ENCODE results near the gene MROH2A. TPM values are rescaled to one million over a fixed set of nuclear protein-coding genes. Genes with fewer than 3 reads are reported as not detected.
A peak's percentile ranks its signal among the peaks of the same experiment; 100 is the strongest.
"Not testable (repeated sequence)": the region's sequence is repeated elsewhere in the genome, so short reads cannot be mapped to it uniquely, and the experiment has no call there.

Gene MROH2A
- polyA plus RNA-seq, 6 donors from 2014 or later: not detected

GRCh38 chr2:233854241-233854981, 76.3 kb downstream of the MROH2A start, which contains the start of gene HJURP:
Gene HJURP, minus strand, starts transcription at chr2:233854535. Its CDS starts 35 bp downstream, at chr2:233854500.
- Mint-ChIP-seq H3K4me1 (peaks cover 8 to 20% (median 15%) of the 10 kb centered on the region in 3 donors), H3K9me3 (no peaks in the 10 kb centered on the region), H3K27me3 (peaks cover 0 to 18% (median 11%) of the 10 kb centered on the region in 3 donors), H3K4me3 (peak within 1 kb of the TSS; percentile 86 to 99 (median 94)), H3K36me3 (no peaks in the 10 kb centered on the region), H3K27ac (peak within 1 kb of the TSS in 4 of 6 donors; percentile 43 to 95 (median 67))
- DNase-seq (peak; percentile 88), ATAC-seq (ENCODE audit: low read depth in 2 of 2) (peak; percentile 98)

GRCh38 chr2:233855345-233855744, 77.2 kb downstream of the MROH2A start:
- H3K4me1 Mint-ChIP-seq: peaks cover 8 to 20% (median 15%) of the 10 kb centered on the region in 3 donors
- H3K27me3 Mint-ChIP-seq: peaks cover 0 to 18% (median 15%) of the 10 kb centered on the region in 3 donors
- H3K9me3 Mint-ChIP-seq: no peaks in the 10 kb centered on the region
- no peaks in the 10 kb centered on the region for H3K36me3 Mint-ChIP-seq
- peak overlapping the region in 7 of 8 donors; percentile 86 to 99 (median 95) for H3K4me3 Mint-ChIP-seq
- ATAC-seq (ENCODE audit: low read depth in 2 of 2): no peak
- DNase-seq: no peak
- peak overlapping the region in 1 of 6 donors; percentile 84 for H3K27ac Mint-ChIP-seq

GRCh38 chr2:233856184-233856583, 78.1 kb downstream of the MROH2A start:
- Mint-ChIP-seq H3K4me1 (peaks cover 8 to 20% (median 15%) of the 10 kb centered on the region in 3 donors), H3K4me3 (peak overlapping the region in 5 of 8 donors; percentile 6 to 88 (median 40)), H3K36me3 (no peaks in the 10 kb centered on the region), H3K9me3 (no peaks in the 10 kb centered on the region), H3K27me3 (peaks cover 0 to 18% (median 15%) of the 10 kb centered on the region in 3 donors), H3K27ac (peak overlapping the region in 1 of 6 donors; percentile 26)
- DNase-seq (no peak), ATAC-seq (ENCODE audit: low read depth in 2 of 2) (no peak)

GRCh38 chr2:233857511-233858141, 79.5 kb downstream of the MROH2A start:
- Mint-ChIP-seq H3K27ac (no peak overlapping the region), H3K36me3 (no peaks in the 10 kb centered on the region), H3K4me1 (peaks cover 8 to 20% (median 15%) of the 10 kb centered on the region in 3 donors), H3K27me3 (peaks cover 0 to 20% (median 14%) of the 10 kb centered on the region in 3 donors), H3K4me3 (peak overlapping the region in 1 of 8 donors; percentile 40), H3K9me3 (peaks cover 0 to 3% (median 0%) of the 10 kb centered on the region in 7 donors)
- DNase-seq: peak; percentile 18
- no peak for ATAC-seq (ENCODE audit: low read depth in 2 of 2)

GRCh38 chr2:233858331-233858730, 80.2 kb downstream of the MROH2A start:
- peaks cover 8 to 20% (median 15%) of the 10 kb centered on the region in 3 donors for H3K4me1 Mint-ChIP-seq
- no peak overlapping the region for H3K27ac Mint-ChIP-seq
- H3K4me3 Mint-ChIP-seq: no peak overlapping the region
- DNase-seq (no peak), ATAC-seq (ENCODE audit: low read depth in 2 of 2) (no peak)
- H3K9me3 Mint-ChIP-seq: peaks cover 0 to 3% (median 0%) of the 10 kb centered on the region in 7 donors
- no peaks in the 10 kb centered on the region for H3K36me3 Mint-ChIP-seq
- H3K27me3 Mint-ChIP-seq: peaks cover 0 to 15% (median 12%) of the 10 kb centered on the region in 3 donors

- DNase-seq (no peak), ATAC-seq (ENCODE audit: low read depth in 2 of 2) (no peak)
- Mint-ChIP-seq H3K4me1 (peaks cover 0 to 2% (median 0%) of the 10 kb centered on the region in 3 donors), H3K9me3 (peaks cover 0 to 13% (median 3%) of the 10 kb centered on the region in 7 donors), H3K27me3 (peaks cover 0 to 15% (median 10%) of the 10 kb centered on the region in 3 donors), H3K27ac (peak overlapping the region in 1 of 6 donors; percentile 41), H3K36me3 (no peaks in the 10 kb centered on the region), H3K4me3 (no peak overlapping the region)
Measured at GRCh38 chr2:233862261-233862768, 84.2 kb downstream of the MROH2A start.

GRCh38 chr2:233865838-233866237, 87.7 kb downstream of the MROH2A start:
- H3K4me1 Mint-ChIP-seq: peaks cover 3 to 7% (median 6%) of the 10 kb centered on the region in 3 donors
- H3K9me3 Mint-ChIP-seq: peaks cover 0 to 29% (median 7%) of the 10 kb centered on the region in 7 donors
- peak overlapping the region in 3 of 8 donors; percentile 22 to 27 (median 26) for H3K4me3 Mint-ChIP-seq
- DNase-seq (no peak), ATAC-seq (ENCODE audit: low read depth in 2 of 2) (peak in 1 of 2 donors; percentile 28)
- H3K27me3 Mint-ChIP-seq: peaks cover 12 to 14% (median 12%) of the 10 kb centered on the region in 3 donors
- peaks cover 0 to 8% of the 10 kb centered on the region in 2 donors for H3K36me3 Mint-ChIP-seq
- no peak overlapping the region for H3K27ac Mint-ChIP-seq

- Mint-ChIP-seq H3K9me3 (peaks cover 0 to 29% (median 7%) of the 10 kb centered on the region in 7 donors), H3K4me1 (peaks cover 3 to 7% (median 7%) of the 10 kb centered on the region in 3 donors), H3K4me3 (peak overlapping the region in 1 of 8 donors; percentile 64), H3K36me3 (peaks cover 0 to 8% of the 10 kb centered on the region in 2 donors), H3K27ac (no peak overlapping the region), H3K27me3 (peaks cover 12 to 17% (median 12%) of the 10 kb centered on the region in 3 donors)
- ATAC-seq (ENCODE audit: low read depth in 2 of 2): no peak
- DNase-seq: no peak
Measured at GRCh38 chr2:233866479-233866878, 88.3 kb downstream of the MROH2A start.

- Mint-ChIP-seq H3K4me3 (peak within 1 kb of the TSS; percentile 79 to 94 (median 90)), H3K9me3 (peaks cover 0 to 29% (median 7%) of the 10 kb centered on the region in 7 donors), H3K4me1 (peaks cover 3 to 17% (median 15%) of the 10 kb centered on the region in 3 donors), H3K36me3 (peaks cover 0 to 8% of the 10 kb centered on the region in 2 donors), H3K27me3 (peaks cover 11 to 21% (median 12%) of the 10 kb centered on the region in 3 donors), H3K27ac (peak within 1 kb of the TSS in 5 of 6 donors; percentile 76 to 93 (median 90))
- DNase-seq (peak; percentile 49), ATAC-seq (ENCODE audit: low read depth in 2 of 2) (peak; percentile 79 to 82)
Measured at GRCh38 chr2:233867993-233868532, 89.9 kb downstream of the MROH2A start, which contains the start of gene MSL3B. Gene MSL3B, minus strand, starts transcription at chr2:233868386.

GRCh38 chr2:233871432-233871831, 93.3 kb downstream of the MROH2A start:
- ATAC-seq (ENCODE audit: low read depth in 2 of 2) (no peak), DNase-seq (no peak)
- Mint-ChIP-seq H3K4me3 (peak overlapping the region in 1 of 8 donors; percentile 17), H3K9me3 (peaks cover 5 to 30% (median 14%) of the 10 kb centered on the region in 7 donors), H3K27me3 (peaks cover 15 to 41% (median 32%) of the 10 kb centered on the region in 3 donors), H3K27ac (no peak overlapping the region), H3K4me1 (peaks cover 3 to 17% (median 15%) of the 10 kb centered on the region in 3 donors), H3K36me3 (peaks cover 0 to 8% of the 10 kb centered on the region in 2 donors)

GRCh38 chr2:233872125-233872524, 94.0 kb downstream of the MROH2A start:
- ATAC-seq (ENCODE audit: low read depth in 2 of 2): peak; percentile 73 to 77
- DNase-seq, H3K36me3 Mint-ChIP-seq, H3K4me3 Mint-ChIP-seq, H3K27ac Mint-ChIP-seq: not testable (repeated sequence)
- peaks cover 3 to 16% (median 15%) of the 10 kb centered on the region in 3 donors for H3K4me1 Mint-ChIP-seq
- H3K27me3 Mint-ChIP-seq: peaks cover 15 to 45% (median 34%) of the 10 kb centered on the region in 3 donors
- peaks cover 5 to 27% (median 16%) of the 10 kb centered on the region in 7 donors for H3K9me3 Mint-ChIP-seq

- no peaks in the 10 kb centered on the region for H3K4me1 Mint-ChIP-seq
- peaks cover 13 to 35% of the 10 kb centered on the region in 2 donors for H3K36me3 Mint-ChIP-seq
- peaks cover 12 to 50% (median 33%) of the 10 kb centered on the region in 7 donors for H3K9me3 Mint-ChIP-seq
- no peak for ATAC-seq (ENCODE audit: low read depth in 2 of 2)
- no peak overlapping the region for H3K27ac Mint-ChIP-seq
- no peak for DNase-seq
- peaks cover 27 to 67% (median 64%) of the 10 kb centered on the region in 3 donors for H3K27me3 Mint-ChIP-seq
- H3K4me3 Mint-ChIP-seq: no peak overlapping the region
Measured at GRCh38 chr2:233882353-233882752, 104.2 kb downstream of the MROH2A start.

Data from naive B cell (primary cell).